ENCODE measurements around the gene CD9. TPM values are rescaled to one million over a fixed set of nuclear protein-coding genes. Genes with fewer than 3 reads are reported as not detected.

The CD9 gene
- total and polyA plus RNA-seq, 2 donors (not counting 3 experiments of a cell fraction or from before 2014, with no cell fraction given) = 379 to 1,225 TPM

DNA sequence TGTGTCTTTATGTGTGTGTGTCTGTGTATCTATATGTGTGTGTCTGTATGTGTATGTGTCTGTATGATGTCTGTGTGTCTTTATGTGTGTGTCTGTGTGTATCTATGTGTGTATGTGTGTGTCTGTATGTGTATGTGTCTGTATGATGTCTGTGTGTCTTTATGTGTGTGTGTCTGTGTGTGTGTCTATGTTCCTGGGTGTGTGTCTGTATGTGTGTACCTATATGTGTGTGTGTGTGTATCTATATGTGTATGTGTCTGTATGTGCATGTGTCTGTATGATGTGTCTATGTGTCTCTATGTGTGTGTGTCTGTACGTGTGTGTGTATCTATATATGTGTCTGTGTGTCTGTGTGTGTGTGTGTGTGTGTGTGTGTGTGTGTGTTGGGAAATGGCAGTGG, 19.0 kb upstream of the CD9 start:
- Histone ChIP-seq H3K79me2 (ENCODE audit: control insufficient read depth, insufficient read depth, low read length) (peaks cover 8% of the 10 kb centered on the region), H3K9ac (replicated peaks; ENCODE audit: extremely low read depth, insufficient read depth, low read length) (peak overlapping the region; percentile 78), H3K27me3 (ENCODE audit: control insufficient read depth in 2 of 2, insufficient read depth in 2 of 2, low read length in 2 of 2) (no peaks in the 10 kb centered on the region), H3K4me1 (ENCODE audit: control insufficient read depth, extremely low read depth, insufficient read depth, low read length) (peaks cover 53% of the 10 kb centered on the region), H3K9me3 (replicated peaks; ENCODE audit: control insufficient read depth, insufficient read depth, low read length) (no peaks in the 10 kb centered on the region), H3K9me1 (replicated peaks; ENCODE audit: control insufficient read depth, extremely low read depth, insufficient read depth, low read length) (no peaks in the 10 kb centered on the region), H2AFZ (ENCODE audit: low read depth, low read length) (no peak overlapping the region), H4K20me1 (replicated peaks; ENCODE audit: control insufficient read depth, extremely low read depth, insufficient read depth, low read length) (no peaks in the 10 kb centered on the region), H3K4me2 (ENCODE audit: insufficient read depth, low read length) (peak overlapping the region; percentile 2), H3K27ac (ENCODE audit: insufficient read depth, low read depth, low read length) (peak overlapping the region; percentile 96), H3K4me3 (replicated peaks in 1 of 3; ENCODE audit: insufficient read depth in 1 of 3, low read depth in 1 of 3, low read length in 3 of 3) (no peak overlapping the region), H3K36me3 (ENCODE audit: control insufficient read depth in 2 of 2, extremely low read depth in 1 of 2, insufficient read depth in 2 of 2, low read length in 2 of 2) (no peaks in the 10 kb centered on the region)
- intact Hi-C loops (cut with micrococcal nuclease) (loop anchor here (2.0 kb wide), 1 partner anchor 14 kb away; no protein-coding TSS in a partner anchor), dilution Hi-C loops (cut with MboI; ENCODE audit: extremely low pct_ligation_motif_present, low sequenced_read_pairs) (no loop called here)
- peak; percentile 68 for TF ChIP-seq POLR2A (IDR thresholded peaks at IDR 0.05; ENCODE audit: low read depth, low read length)
- no peak for TF ChIP-seq GATA2 (IDR thresholded peaks at IDR 0.05; ENCODE audit: insufficient read depth, insufficient read length, low read depth, low read length)
- TF ChIP-seq, protein P1, sequence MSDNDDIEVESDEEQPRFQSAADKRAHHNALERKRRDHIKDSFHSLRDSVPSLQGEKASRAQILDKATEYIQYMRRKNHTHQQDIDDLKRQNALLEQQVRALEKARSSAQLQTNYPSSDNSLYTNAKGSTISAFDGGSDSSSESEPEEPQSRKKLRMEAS (IDR thresholded peaks at IDR 0.05; ENCODE audit: insufficient read depth, insufficient read length) = no peak
- TF ChIP-seq MYC (IDR thresholded peaks at IDR 0.05; ENCODE audit: low read depth, low read length) = no peak
- BruUV-seq (replicated peaks) = no TSS peak
- DNase-seq (ENCODE audit: low read depth, low spot score) = no peak
- CTCF ChIA-PET = interaction anchor here (0.9 to 1.3 kb wide), 6 partner anchors 9 to 114 kb away, joined by 3 to 9 read pairs (median 5); no protein-coding TSS in a partner anchor
- no peak for FAIRE-seq
- POLR2A ChIA-PET = interaction anchor here (0.8 to 1.0 kb wide), 2 partner anchors 10 to 14 kb away, joined by 4 to 5 read pairs; no protein-coding TSS in a partner anchor

- ChIA-PET POLR2A (interaction anchor here (0.8 to 1.0 kb wide), 4 partner anchors 10 to 57 kb away, joined by 3 to 5 read pairs (median 4); partner anchors contain the start of gene VWF), CTCF (interaction anchor here (0.9 to 1.3 kb wide), 6 partner anchors 10 to 114 kb away, joined by 3 to 9 read pairs (median 5); no protein-coding TSS in a partner anchor)
- no peaks in the 10 kb centered on the region for H3K27me3 ChIP-seq (ENCODE audit: control insufficient read depth in 2 of 2, insufficient read depth in 2 of 2, low read length in 2 of 2)
- H3K4me1 ChIP-seq (ENCODE audit: control insufficient read depth, extremely low read depth, insufficient read depth, low read length) = peaks cover 53% of the 10 kb centered on the region
- dilution Hi-C loops (cut with MboI; ENCODE audit: extremely low pct_ligation_motif_present, low sequenced_read_pairs) (no loop called here), intact Hi-C loops (cut with micrococcal nuclease) (loop anchor here (1.0 to 2.0 kb wide), 2 partner anchors 14 to 15 kb away; no protein-coding TSS in a partner anchor)
- peak overlapping the region; percentile 32 for H3K4me2 ChIP-seq (ENCODE audit: insufficient read depth, low read length)
- H3K36me3 ChIP-seq (ENCODE audit: control insufficient read depth in 2 of 2, extremely low read depth in 1 of 2, insufficient read depth in 2 of 2, low read length in 2 of 2) = no peaks in the 10 kb centered on the region
- peak overlapping the region; percentile 78 for H3K9ac ChIP-seq (replicated peaks; ENCODE audit: extremely low read depth, insufficient read depth, low read length)
- no peaks in the 10 kb centered on the region for H3K9me3 ChIP-seq (replicated peaks; ENCODE audit: control insufficient read depth, insufficient read depth, low read length)
- TF ChIP-seq POLR2AphosphoS5 (IDR thresholded peaks at IDR 0.05; ENCODE audit: insufficient read depth, low read depth, low read length) (peak; percentile 11), JUN (IDR thresholded peaks at IDR 0.05; ENCODE audit: borderline replicate concordance, insufficient read depth, insufficient read length, low read depth) (no peak), POLR2A (IDR thresholded peaks at IDR 0.05; ENCODE audit: low read depth, low read length) (no peak), GATA2 (IDR thresholded peaks at IDR 0.05; ENCODE audit: insufficient read depth, insufficient read length, low read depth, low read length) (no peak), FOS (IDR thresholded peaks at IDR 0.05; ENCODE audit: borderline replicate concordance, insufficient read depth, low read length) (no peak), EZH2 (IDR thresholded peaks at IDR 0.05; ENCODE audit: borderline replicate concordance, low read depth, low read length, severe bottlenecking) (no peak), CTCF (IDR thresholded peaks at IDR 0.05; ENCODE audit: extremely low read depth in 1 of 2, insufficient read depth in 1 of 2, low read depth in 1 of 2, low read length in 2 of 2) (no peak), MYC (IDR thresholded peaks at IDR 0.05; ENCODE audit: low read depth, low read length) (no peak)
- TF ChIP-seq, protein P1 (IDR thresholded peaks at IDR 0.05; ENCODE audit: insufficient read depth, insufficient read length) = peak; percentile 35
- DNase-seq (ENCODE audit: low read depth, low spot score) (no peak), FAIRE-seq (no peak)
- H2AFZ ChIP-seq (ENCODE audit: low read depth, low read length) = no peak overlapping the region
- no peaks in the 10 kb centered on the region for H3K9me1 ChIP-seq (replicated peaks; ENCODE audit: control insufficient read depth, extremely low read depth, insufficient read depth, low read length)
- BruUV-seq (replicated peaks) = TSS peak; percentile 70
- peak overlapping the region; percentile 96 for H3K27ac ChIP-seq (ENCODE audit: insufficient read depth, low read depth, low read length)
- H3K4me3 ChIP-seq (replicated peaks in 1 of 3; ENCODE audit: insufficient read depth in 1 of 3, low read depth in 1 of 3, low read length in 3 of 3) = no peak overlapping the region
- H3K79me2 ChIP-seq (ENCODE audit: control insufficient read depth, insufficient read depth, low read length) = peaks cover 8% of the 10 kb centered on the region
- no peaks in the 10 kb centered on the region for H4K20me1 ChIP-seq (replicated peaks; ENCODE audit: control insufficient read depth, extremely low read depth, insufficient read depth, low read length)
These were observed 18.5 kb upstream of the CD9 start for GRCh38 chr12:6181583-6182278.
